H1 (cell line): ENCODE results near the gene MMEL1. TPM values are rescaled to one million over a fixed set of nuclear protein-coding genes. Genes with fewer than 3 reads are reported as not detected.

Experiments
- CTCF ChIA-PET: fragments of 300-600 bp; sonication (Branson Sonifier 250); formaldehyde crosslinking; loops from one replicate; lab custom pipeline; 2021; ENCODE audit not compliant: partially characterized antibody; lab: Charles Lee
- POLR2A ChIA-PET: fragments of 300-600 bp; sonication (Branson Sonifier 250); formaldehyde crosslinking; loops from one replicate; lab custom pipeline; 2021; ENCODE audit warnings: inconsistent platforms; ENCODE audit not compliant: partially characterized antibody; lab: Charles Lee
- DNase-seq, 2 experiments: peaks; one replicate each; pipeline versions ENCODE4 v3.0.0 to v3.0.0-alpha.2; 2010 to 2022; ENCODE audit warnings: low spot score in 2 of 2, low read depth in 1 of 2, mixed read lengths in 1 of 2
- FAIRE-seq: peaks from 2 replicates; lab custom pipeline; 2011; peaks lifted over from hg19 to GRCh38; lab: Jason Lieb, UNC
- H2AFZ ChIP-seq: 2 replicates; pipeline ENCODE4 v1.8.1; 2012; ENCODE audit warnings: low read length, inconsistent platforms
- H2AK5ac ChIP-seq: 2 replicates; pipeline ENCODE4 v1.6.1; 2013; ENCODE audit warnings: low read depth, low read length
- H2BK120ac ChIP-seq: replicated peaks from 2 replicates; pipeline ENCODE3; 2013; ENCODE audit warnings: low read depth, low read length, inconsistent platforms
- H2BK12ac ChIP-seq: 2 replicates; pipeline ENCODE4 v1.6.1; 2013; ENCODE audit warnings: low read depth, low read length
- H2BK15ac ChIP-seq: 2 replicates; pipeline ENCODE4 v1.6.1; 2013; ENCODE audit warnings: low read length
- H2BK20ac ChIP-seq: 2 replicates; pipeline ENCODE4 v1.6.1; 2013; ENCODE audit warnings: low read length
- H2BK5ac ChIP-seq: 2 replicates; pipeline ENCODE4 v1.6.1; 2013; ENCODE audit warnings: low read depth, low read length
- H3K14ac ChIP-seq: 2 replicates; pipeline ENCODE4 v1.6.1; 2013; ENCODE audit warnings: inconsistent platforms; ENCODE audit not compliant: insufficient read length
- H3K18ac ChIP-seq: 2 replicates; pipeline ENCODE4 v1.6.1; 2013; ENCODE audit warnings: low read length; ENCODE audit errors: extremely low read depth
- H3K23ac ChIP-seq: 2 replicates; pipeline ENCODE4 v1.6.1; 2013; ENCODE audit warnings: inconsistent platforms; ENCODE audit not compliant: insufficient read length
- H3K23me2 ChIP-seq: 2 replicates; pipeline ENCODE4 v1.6.1; 2013; ENCODE audit warnings: low read depth, low read length
- H3K27ac ChIP-seq: 2 replicates; pipeline ENCODE4 v1.6.1; 2011; ENCODE audit warnings: low read depth, low read length, inconsistent platforms
- H3K27me3 ChIP-seq, 4 experiments: replicated peaks in 1 of 4; 1 replicate in 1 of 4; 2 replicates in 3 of 4; pipeline versions ENCODE4 v1.6.1 to v1.8.1; 2011 to 2013; ENCODE audit warnings: low read length in 3 of 4, mild to moderate bottlenecking in 3 of 4, inconsistent platforms in 2 of 4, mixed read lengths in 2 of 4, moderate library complexity in 1 of 4; ENCODE audit not compliant: control insufficient read depth in 3 of 4, insufficient read depth in 3 of 4; ENCODE audit errors: extremely low read depth in 1 of 4
- H3K36me3 ChIP-seq, 4 experiments: 2 replicates each; pipeline versions ENCODE4 v1.6.1 to v1.8.1; 2011 to 2013; ENCODE audit warnings: mild to moderate bottlenecking in 4 of 4, low read length in 3 of 4, moderate library complexity in 2 of 4, control low read depth in 1 of 4, inconsistent platforms in 1 of 4; ENCODE audit not compliant: insufficient read depth in 4 of 4, control insufficient read depth in 2 of 4
- H3K4ac ChIP-seq: replicated peaks from 2 replicates; pipeline ENCODE3; 2013; ENCODE audit warnings: low read length, low read depth, mixed read lengths, inconsistent platforms; ENCODE audit not compliant: insufficient read length
- H3K4me1 ChIP-seq, 4 experiments: replicated peaks in 1 of 4; 1 replicate in 1 of 4; 2 replicates in 3 of 4; pipeline versions ENCODE4 v1.6.1 to v1.8.1; 2011 to 2013; ENCODE audit warnings: low read length in 3 of 4, inconsistent platforms in 2 of 4, mixed read lengths in 1 of 4; ENCODE audit not compliant: insufficient read depth in 4 of 4, control insufficient read depth in 3 of 4
- H3K4me2 ChIP-seq, 2 experiments: 2 replicates each; pipeline versions ENCODE4 v1.6.1 to v1.8.1; 2011 to 2013; ENCODE audit warnings: low read depth in 2 of 2, low read length in 2 of 2, control low read depth in 1 of 2, inconsistent platforms in 1 of 2, mild to moderate bottlenecking in 1 of 2; ENCODE audit not compliant: insufficient read depth in 1 of 2
- H3K4me3 ChIP-seq, 4 experiments: fragments of 200-600, 300-600 bp in 1 of 4; sonication (generic), shearing (Covaris generic), sonication (Bioruptor Twin) in 1 of 4; 2 replicates each; pipeline versions ENCODE4 v1.5.1 to v1.8.1; 2011 to 2016; ENCODE audit warnings: low read length in 4 of 4, low read depth in 3 of 4, control low read depth in 2 of 4, inconsistent platforms in 2 of 4, mild to moderate bottlenecking in 2 of 4, mixed read lengths in 1 of 4, moderate library complexity in 1 of 4; ENCODE audit not compliant: insufficient read depth in 2 of 4; ENCODE audit errors: extremely low read depth in 1 of 4
- H3K56ac ChIP-seq: replicated peaks from 2 replicates; pipeline ENCODE3; 2013; ENCODE audit warnings: low read depth, mild to moderate bottlenecking, mixed read lengths, low read length, inconsistent platforms; ENCODE audit not compliant: insufficient read length
- H3K79me1 ChIP-seq: 2 replicates; pipeline ENCODE4 v1.6.1; 2013; ENCODE audit warnings: low read depth, low read length, control low read depth
- H3K79me2 ChIP-seq, 2 experiments: 2 replicates each; pipeline versions ENCODE4 v1.6.1 to v1.8.1; 2012 to 2013; ENCODE audit warnings: low read length in 2 of 2, mild to moderate bottlenecking in 2 of 2, inconsistent platforms in 1 of 2; ENCODE audit not compliant: insufficient read depth in 2 of 2, control insufficient read depth in 1 of 2
- H3K9ac ChIP-seq, 4 experiments: replicated peaks in 1 of 4; 1 replicate in 1 of 4; 2 replicates in 3 of 4; pipeline versions ENCODE4 v1.6.1 to v1.8.1; 2011 to 2013; ENCODE audit warnings: low read depth in 3 of 4, low read length in 3 of 4, control low read depth in 2 of 4, mild to moderate bottlenecking in 2 of 4, moderate library complexity in 2 of 4, inconsistent platforms in 1 of 4; ENCODE audit errors: extremely low read depth in 1 of 4
- H3K9me3 ChIP-seq, 2 experiments: 2 replicates each; pipeline versions ENCODE4 v1.6.1 to v1.8.1; 2012 to 2013; ENCODE audit warnings: mild to moderate bottlenecking in 2 of 2, moderate library complexity in 2 of 2, control low read depth in 1 of 2, inconsistent platforms in 1 of 2, low read depth in 1 of 2, low read length in 1 of 2, mixed read lengths in 1 of 2; ENCODE audit not compliant: insufficient read depth in 2 of 2
- H4K20me1 ChIP-seq, 2 experiments: replicated peaks in 1 of 2; 2 replicates each; pipeline versions ENCODE3 to v1.8.1; 2011 to 2013; ENCODE audit warnings: inconsistent platforms in 2 of 2, low read length in 2 of 2, mild to moderate bottlenecking in 1 of 2; ENCODE audit not compliant: insufficient read depth in 2 of 2, control insufficient read depth in 1 of 2
- H4K5ac ChIP-seq: 2 replicates; pipeline ENCODE4 v1.6.1; 2013; ENCODE audit warnings: low read length, low read depth, mixed read lengths, inconsistent platforms; ENCODE audit not compliant: insufficient read length
- H4K8ac ChIP-seq: 2 replicates; pipeline ENCODE4 v1.8.0; 2013; ENCODE audit warnings: mild to moderate bottlenecking, moderate library complexity, low read length, inconsistent platforms; ENCODE audit not compliant: insufficient read depth; ENCODE audit errors: extremely low read depth
- H4K91ac ChIP-seq: replicated peaks from 2 replicates; pipeline ENCODE3; 2013; ENCODE audit warnings: low read length, mixed read lengths, inconsistent platforms; ENCODE audit not compliant: insufficient read length
- CBX8 ChIP-seq: fragments of 300-800, 300-1000 bp; sonication (generic); IDR thresholded peaks from 2 replicates; pipeline ENCODE4 v1.7.1; 2016; ENCODE audit warnings: low read depth, low read length, borderline replicate concordance
- CREB1 ChIP-seq: IDR thresholded peaks from 2 replicates; pipeline ENCODE4 v1.6.1; 2012; ENCODE audit warnings: inconsistent platforms
- CTBP2 ChIP-seq: IDR thresholded peaks from 2 replicates; pipeline ENCODE4 v1.7.0; 2011; ENCODE audit warnings: borderline replicate concordance, mild to moderate bottlenecking, moderate library complexity, mixed read lengths, low read length; ENCODE audit not compliant: insufficient read depth, insufficient read length
- HDAC2 ChIP-seq, 2 experiments: fragments of 300-600 bp in 1 of 2; sonication (generic) in 1 of 2; IDR thresholded peaks; 2 replicates each; pipeline ENCODE4 v1.6.1; 2011 to 2012; ENCODE audit warnings: low read depth in 2 of 2, low read length in 2 of 2, mild to moderate bottlenecking in 2 of 2, moderate library complexity in 2 of 2, borderline replicate concordance in 1 of 2, inconsistent platforms in 1 of 2
- RAD21 ChIP-seq, 2 experiments: IDR thresholded peaks in 1 of 2; conservative IDR thresholded peaks in 1 of 2; 2 replicates each; pipeline ENCODE4 v1.6.1; 2011; ENCODE audit warnings: low read depth in 2 of 2, low read length in 2 of 2, improper control_type of control experiment in 1 of 2, inconsistent platforms in 1 of 2, mild to moderate bottlenecking in 1 of 2, moderate library complexity in 1 of 2
- WGBS, 2 experiments: shearing (Covaris generic) in 1 of 2; methylation state at CpG; one replicate each; pipeline versions ENCODE4 v1.1.6 to v1.1.7; 2013 to 2015; ENCODE audit warnings: low lambda C conversion rate in 2 of 2, mixed read lengths in 2 of 2, inconsistent platforms in 1 of 2, low coverage in 1 of 2, missing lambda C conversion rate in 1 of 2; ENCODE audit not compliant: insufficient replicate concordance in 2 of 2, insufficient coverage in 1 of 2, insufficient read length in 1 of 2; ENCODE audit errors: extremely low coverage in 1 of 2, missing lambda C conversion rate in 1 of 2; 5-methylcytosine and 5-hydroxymethylcytosine counted together
- polyA plus RNA-seq, 7 experiments: library from polyadenylated mRNA; depleted of rRNA in 3 of 7; stranded (reverse) in 5 of 7; unstranded in 2 of 7; fragments of >200 nt in 5 of 7; fragments of 200-250 nt in 2 of 7; gene quantifications; 1 replicate in 5 of 7; 2 replicates in 1 of 7; 4 replicates in 1 of 7; pipeline versions ENCODE4 v1.2.1 to v1.2.3, GENCODE V29; 2011 to 2013; ENCODE audit warnings: missing spikeins in 2 of 7, mixed read lengths in 2 of 7
- total RNA-seq: library from RNA; stranded (reverse); fragmentation: NEBNext Ultra II Directional; extraction: Animal tissue kit (Norgen Biotek cat#: 25700); gene quantifications from 2 replicates; pipeline ENCODE4 v1.2.1, GENCODE V29; 2021

The MMEL1 gene
- total and polyA plus RNA-seq, 2 of the 8 experiments (the other 6 are each of a cell fraction or from before 2014, with no cell fraction given): 0.91 to 1.7 TPM

- POLR2A ChIA-PET: interaction anchor here (1.5 kb wide), 1 partner anchor 60 kb away, joined by 5 read pairs; no protein-coding TSS in a partner anchor
- H3K4me1 ChIP-seq: peaks cover 0 to 13% (median 11%) of the 10 kb centered on the region in 4 experiments; a peak in 5 of 7 replicates
- H3K9me3 ChIP-seq: peaks cover 17 to 31% of the 10 kb centered on the region in 2 experiments
- H4K5ac ChIP-seq: no peak overlapping the region
- H2BK5ac ChIP-seq: no peak overlapping the region
- H3K79me1 ChIP-seq: no peaks in the 10 kb centered on the region
- H3K4me2 ChIP-seq: no peak overlapping the region; a peak in 1 of 4 replicates
- H2BK20ac ChIP-seq: no peak overlapping the region
- H3K9ac ChIP-seq: no peak overlapping the region
- peaks cover 11% of the 10 kb centered on the region; the same call in 1 of the 2 replicates for H3K23me2 ChIP-seq
- H3K27me3 ChIP-seq: 0 out of 7 replicates have a peak, but pooled peaks cover 0 to 2% (median 0%) of the 10 kb centered on the region in 4 experiments
- H3K4me3 ChIP-seq: no peak overlapping the region
- no peaks in the 10 kb centered on the region; a peak in 1 of 4 replicates for H3K79me2 ChIP-seq
- WGBS, 2 experiments: 77% methylated on average over 10 of the region's 12 CpGs; no CpG with 5 or more reads in 1 of the 2 experiments
- H2AFZ ChIP-seq: no peak overlapping the region
- H4K20me1 ChIP-seq: peaks cover 0 to 2% of the 10 kb centered on the region in 2 experiments
- H3K56ac ChIP-seq: no peak overlapping the region
- no peak overlapping the region for H2BK12ac ChIP-seq
- FAIRE-seq: no peak
- no peak overlapping the region for H2AK5ac ChIP-seq
- no peak overlapping the region for H2BK15ac ChIP-seq
- H3K27ac ChIP-seq: no peak overlapping the region
- no peak overlapping the region for H3K4ac ChIP-seq
- no peaks in the 10 kb centered on the region for H3K36me3 ChIP-seq
- CTCF ChIA-PET: interaction anchor here (1.4 kb wide), 1 partner anchor 83 kb away, joined by 4 read pairs; no protein-coding TSS in a partner anchor
- no peak overlapping the region for H3K18ac ChIP-seq
- no peak overlapping the region for H4K91ac ChIP-seq
- H3K14ac ChIP-seq: no peak overlapping the region
- H4K8ac ChIP-seq: no peak overlapping the region
- DNase-seq: no peak
- TF ChIP-seq CTBP2 (no peak), HDAC2 (IDR thresholded peaks at IDR 0.05; ENCODE audit: borderline replicate concordance in 1 of 2, low read depth in 2 of 2, low read length in 2 of 2) (no peak), CREB1 (no peak), RAD21 (IDR thresholded peaks at IDR 0.05 in 1 of 2, conservative IDR thresholded peaks at IDR 0.05 in 1 of 2; ENCODE audit: low read depth in 2 of 2, low read length in 2 of 2) (no peak), CBX8 (no peak)
- TF ChIP-seq, all 59 proteins: peak for 0
- Histone ChIP-seq H3K23ac (no peak overlapping the region), H2BK120ac (no peak overlapping the region)
Observed at GRCh38 chr1:2644591-2645101, 11.8 kb upstream of the MMEL1 start.
